Keratinocyte (primary cell): ENCODE results near the gene OGDHL.

Experiments
- CTCF ChIP-seq, 3 experiments: IDR thresholded peaks in 1 of 3; conservative IDR thresholded peaks in 1 of 3; optimal IDR thresholded peaks in 1 of 3; 2 replicates in 2 of 3; 3 replicates in 1 of 3; pipeline versions ENCODE3 to v1.5.1; 2011; ENCODE audit warnings: low read length in 3 of 3, mild to moderate bottlenecking in 3 of 3, moderate library complexity in 2 of 3, control low read depth in 1 of 3, inconsistent platforms in 1 of 3; ENCODE audit not compliant: insufficient read depth in 2 of 3; ENCODE audit errors: extremely low read depth in 1 of 3
- EZH2 ChIP-seq: IDR thresholded peaks from one replicate; pipeline ENCODE4 v1.6.1; 2012; ENCODE audit warnings: inconsistent platforms, mild to moderate bottlenecking, low read length, moderate library complexity

DNA sequence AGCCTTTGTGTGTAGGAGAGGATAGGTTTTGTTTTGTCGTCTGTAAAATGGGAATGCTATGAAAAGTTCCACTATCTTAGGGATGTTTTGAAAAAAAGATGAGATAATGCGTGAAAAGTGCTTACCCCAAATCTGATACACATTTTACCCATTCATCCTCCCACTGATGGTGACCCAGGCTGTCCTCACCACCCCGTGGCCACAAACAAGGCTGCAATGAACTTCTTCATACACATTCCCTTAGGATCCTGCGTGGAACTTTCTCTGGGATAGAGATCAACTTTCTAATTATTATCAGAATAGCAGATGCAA, 399 bp upstream of the OGDHL start:
- TF ChIP-seq CTCF (optimal IDR thresholded peaks at IDR 0.05 in 1 of 3, IDR thresholded peaks at IDR 0.05 in 1 of 3, conservative IDR thresholded peaks at IDR 0.05 in 1 of 3; ENCODE audit: extremely low read depth in 1 of 3, insufficient read depth in 2 of 3, low read length in 3 of 3): no peak
- TF ChIP-seq EZH2: no peak
